HepG2 (cell line): ENCODE results near the gene ARHGEF11. TPM values are rescaled to one million over a fixed set of nuclear protein-coding genes. Genes with fewer than 3 reads are reported as not detected.

Source experiments
- ATAC-seq: fragments of 200-7000 bp; cut with Tn5 transposase; 3 replicates; pipeline ENCODE4 v1.9.1; 2020; ENCODE audit warnings: mild to moderate bottlenecking, moderate library complexity
- BruUV-seq: library from RNA; stranded (reverse); fragments of 400-500 nt; replicated peaks from 2 replicates; lab custom pipeline; 2021; lab: Mats Ljungman, UMichigan
- CTCF ChIA-PET: fragments of 300-600 bp; formaldehyde crosslinking; extraction: SDS; loops from one replicate; lab custom pipeline; 2021; ENCODE audit warnings: low total read pairs, inconsistent platforms, low intra/inter-chr PET ratio; lab: Yijun Ruan, JAX
- POLR2A ChIA-PET: fragments of 350-600 bp; sonication (Branson Sonifier 250); formaldehyde crosslinking; loops from one replicate; lab custom pipeline; 2020; ENCODE audit warnings: antibody characterized with exemption, inconsistent platforms; lab: Yijun Ruan, JAX
- DNase-seq: peaks from one replicate; pipeline ENCODE4 v3.0.0-alpha.2; 2015; ENCODE audit warnings: low spot score
- FAIRE-seq: peaks from 3 replicates; lab custom pipeline; 2011; peaks lifted over from hg19 to GRCh38; lab: Jason Lieb, UNC
- H2AFZ ChIP-seq: one replicate; pipeline ENCODE4 v1.6.1; 2011; ENCODE audit warnings: low read length, inconsistent platforms
- H3K27ac ChIP-seq: fragments of 300-600 bp; 3 replicates; pipeline ENCODE4 v1.8.0; 2011; ENCODE audit warnings: mixed run types, mild to moderate bottlenecking, mixed read lengths, low read length, inconsistent platforms; ENCODE audit not compliant: insufficient read depth; ENCODE audit errors: extremely low read length
- H3K27me3 ChIP-seq, 2 experiments: fragments of 200-600 bp in 1 of 2; 2 replicates in 1 of 2; 3 replicates in 1 of 2; pipeline versions ENCODE4 v1.6.0 to v1.8.0; 2011; ENCODE audit warnings: low read length in 2 of 2, mild to moderate bottlenecking in 2 of 2, moderate library complexity in 2 of 2, inconsistent platforms in 1 of 2; ENCODE audit not compliant: insufficient read depth in 2 of 2, control insufficient read depth in 1 of 2
- H3K36me3 ChIP-seq, 2 experiments: fragments of 200-600 bp in 1 of 2; replicated peaks in 1 of 2; 2 replicates in 1 of 2; 3 replicates in 1 of 2; pipeline versions ENCODE4 v1.5.1 to v1.8.0; 2011; ENCODE audit warnings: low read length in 2 of 2, inconsistent platforms in 1 of 2; ENCODE audit not compliant: insufficient read depth in 2 of 2, control insufficient read depth in 1 of 2
- H3K4me1 ChIP-seq: 2 replicates; pipeline ENCODE4 v1.5.1; 2012; ENCODE audit warnings: low read length, inconsistent platforms; ENCODE audit not compliant: insufficient read depth
- H3K4me2 ChIP-seq: 2 replicates; pipeline ENCODE4 v1.6.0; 2011; ENCODE audit warnings: low read depth, low read length, inconsistent platforms
- H3K4me3 ChIP-seq, 3 experiments: fragments of 200-600 bp in 1 of 3; sonication (generic), shearing (Covaris generic) in 1 of 3; replicated peaks in 1 of 3; 2 replicates each; pipeline ENCODE4 v1.5.1; 2011 to 2016; ENCODE audit warnings: low read length in 3 of 3, inconsistent platforms in 2 of 3, low read depth in 2 of 3, mild to moderate bottlenecking in 2 of 3, control low read depth in 1 of 3, mixed read lengths in 1 of 3; ENCODE audit not compliant: insufficient read depth in 1 of 3
- H3K79me2 ChIP-seq: one replicate; pipeline ENCODE4 v1.6.1; 2011; ENCODE audit warnings: low read length, inconsistent platforms; ENCODE audit not compliant: insufficient read depth
- H3K9ac ChIP-seq: 2 replicates; pipeline ENCODE4 v1.6.0; 2011; ENCODE audit warnings: mild to moderate bottlenecking, low read depth, low read length, inconsistent platforms; ENCODE audit not compliant: insufficient read depth
- H3K9me3 ChIP-seq: 2 replicates; pipeline ENCODE4 v1.5.1; 2012; ENCODE audit warnings: mild to moderate bottlenecking, low read length
- H4K20me1 ChIP-seq: 2 replicates; pipeline ENCODE4 v1.6.0; 2011; ENCODE audit warnings: inconsistent platforms, mild to moderate bottlenecking, low read length, moderate library complexity; ENCODE audit not compliant: insufficient read depth
- DMTF1 ChIP-seq: sonication (generic); formaldehyde crosslinking; IDR thresholded peaks from 2 replicates; pipeline ENCODE4 v1.4.0; 2020; ENCODE audit warnings: mild to moderate bottlenecking, missing genetic modification reagents
- FOXA1 ChIP-seq, 2 experiments: fragments of 450-650 bp in 1 of 2; sonication (generic) in 1 of 2; formaldehyde crosslinking in 1 of 2; IDR thresholded peaks; 2 replicates each; pipeline versions ENCODE4 v1.4.0 to v1.6.1; 2016 to 2020; ENCODE audit warnings: missing genetic modification reagents in 1 of 2
- NKX3-1 ChIP-seq: sonication (generic); formaldehyde crosslinking; IDR thresholded peaks from 2 replicates; pipeline ENCODE4 v1.5.0; 2020; ENCODE audit warnings: missing genetic modification reagents
- SSRP1 ChIP-seq: IDR thresholded peaks from 2 replicates; pipeline ENCODE4 v1.6.1; 2016; ENCODE audit warnings: control low read depth
- TEAD2 ChIP-seq: sonication (generic); formaldehyde crosslinking; IDR thresholded peaks from 2 replicates; pipeline ENCODE4 v1.9.0; 2021; ENCODE audit warnings: missing genetic modification reagents
- ZBTB21 ChIP-seq: sonication (generic); formaldehyde crosslinking; IDR thresholded peaks from 2 replicates; pipeline ENCODE4 v1.4.0; 2020; ENCODE audit warnings: missing genetic modification reagents
- ZBTB25 ChIP-seq: IDR thresholded peaks from 2 replicates; pipeline ENCODE4 v1.6.1; 2018; ENCODE audit warnings: missing genetic modification reagents
- ZFY ChIP-seq: sonication (generic); formaldehyde crosslinking; IDR thresholded peaks from 2 replicates; pipeline ENCODE4 v1.4.0; 2020; ENCODE audit warnings: missing genetic modification reagents
- ZNF549 ChIP-seq: sonication (generic); formaldehyde crosslinking; IDR thresholded peaks from 2 replicates; pipeline ENCODE4 v1.5.0; 2020; ENCODE audit warnings: missing genetic modification reagents
- ZNF720 ChIP-seq: sonication (generic); formaldehyde crosslinking; IDR thresholded peaks from 2 replicates; pipeline ENCODE4 v1.4.0; 2020; ENCODE audit warnings: missing genetic modification reagents
- ZSCAN30 ChIP-seq: sonication (generic); formaldehyde crosslinking; IDR thresholded peaks from 2 replicates; pipeline ENCODE4 v1.5.0; 2020; ENCODE audit warnings: mild to moderate bottlenecking, missing genetic modification reagents
- WGBS: methylation state at CpG from one replicate; pipeline ENCODE4 v1.1.6; 2017; ENCODE audit warnings: low lambda C conversion rate; 5-methylcytosine and 5-hydroxymethylcytosine counted together
- in situ Hi-C: cut with HindIII; loops from 2 replicates; pipeline ENCODE4 v1.10.0; 2017; ENCODE audit warnings: low pct_unique_long_range_greater_than_20kb; ENCODE audit not compliant: extremely low pct_ligation_motif_present
- intact Hi-C: fragments of 100-400 bp; cut with micrococcal nuclease; formaldehyde crosslinking; loops from one replicate; pipeline ENCODE4 v1.10.0; 2022; ENCODE audit not compliant: unreplicated experiment
- polyA plus RNA-seq, 8 experiments: library from polyadenylated mRNA; depleted of rRNA in 3 of 8; stranded (reverse) in 7 of 8; unstranded in 1 of 8; fragments of >200 nt; fragmentation: Illumina TruSeq in 4 of 8; extraction: Trizol in 4 of 8; gene quantifications; 2 replicates each; pipeline versions ENCODE4 v1.2.1 to v1.2.3, GENCODE V29; 2011 to 2016; ENCODE audit warnings: low read depth in 4 of 8, missing spikeins in 1 of 8, mixed read lengths in 1 of 8; ENCODE audit not compliant: insufficient read depth in 1 of 8
- total RNA-seq, 5 experiments: library from RNA; depleted of rRNA; stranded (reverse); fragments of >200 nt; fragmentation: Illumina TruSeq; extraction: Trizol; gene quantifications; 2 replicates each; pipeline ENCODE4 v1.2.3, GENCODE V29; 2016; ENCODE audit warnings: low read depth in 1 of 5

Gene ARHGEF11
- total and polyA plus RNA-seq, 2 of the 13 experiments (the other 11 are each of a cell fraction or from before 2014, with no cell fraction given): 16.5 to 21.2 TPM

- H2AFZ ChIP-seq: no peak overlapping the region
- no peak overlapping the region for H3K9ac ChIP-seq
- no peak for TF ChIP-seq NKX3-1 (CRISPR knock-in tag)
- TF ChIP-seq SSRP1: no peak
- no peak for TF ChIP-seq ZBTB21 (CRISPR knock-in tag)
- TF ChIP-seq DMTF1 (CRISPR knock-in tag): no peak
- POLR2A ChIA-PET: no interaction called here
- H3K79me2 ChIP-seq: no peaks in the 10 kb centered on the region
- H3K27ac ChIP-seq: no peak overlapping the region
- in situ Hi-C loops: no loop called here
- CTCF ChIA-PET: no interaction called here
- H3K36me3 ChIP-seq: no peaks in the 10 kb centered on the region
- peaks cover 0 to 1% of the 10 kb centered on the region in 2 experiments; a peak in 1 of 5 replicates for H3K27me3 ChIP-seq
- H3K9me3 ChIP-seq: no peaks in the 10 kb centered on the region
- H3K4me3 ChIP-seq: no peak overlapping the region
- H3K4me2 ChIP-seq: no peak overlapping the region
- ATAC-seq: no peak
- no peaks in the 10 kb centered on the region for H4K20me1 ChIP-seq
- no peak for FAIRE-seq
- no peak for DNase-seq
- H3K4me1 ChIP-seq: peaks cover 14% of the 10 kb centered on the region
- intact Hi-C loops: no loop called here
- 5% methylated on average over 5 of the region's 5 CpGs for WGBS
- BruUV-seq: no TSS peak
Measured at GRCh38 chr1:157081707-157082106, 36.2 kb upstream of the ARHGEF11 start.

- CTCF ChIA-PET: no interaction called here
- Histone ChIP-seq H3K9ac (no peak overlapping the region), H3K4me3 (no peak overlapping the region), H3K79me2 (no peaks in the 10 kb centered on the region), H3K27ac (no peak overlapping the region), H4K20me1 (no peaks in the 10 kb centered on the region), H3K4me2 (no peak overlapping the region), H3K9me3 (no peaks in the 10 kb centered on the region), H3K36me3 (no peaks in the 10 kb centered on the region), H3K4me1 (0 out of 2 replicates have a peak, but pooled peaks cover 5% of the 10 kb centered on the region), H2AFZ (no peak overlapping the region), H3K27me3 (0 out of 5 replicates have a peak, but pooled peaks cover 0 to 3% of the 10 kb centered on the region in 2 experiments)
- POLR2A ChIA-PET: no interaction called here
- FAIRE-seq (no peak), ATAC-seq (no peak), DNase-seq (no peak)
- in situ Hi-C loops: no loop called here
- 32% methylated on average over 10 of the region's 10 CpGs for WGBS
- BruUV-seq: no TSS peak
- intact Hi-C loops: no loop called here
- TF ChIP-seq ZFY (CRISPR knock-in tag) (no peak), ZNF720 (no peak), FOXA1 (IDR thresholded peaks at IDR 0.05) (no peak), FOXA1 (CRISPR knock-in tag; IDR thresholded peaks at IDR 0.05) (no peak), ZSCAN30 (CRISPR knock-in tag) (no peak), TEAD2 (CRISPR knock-in tag) (no peak), ZNF549 (no peak), ZBTB25 (no peak)
Measured at GRCh38 chr1:157080714-157081113, 35.2 kb upstream of the ARHGEF11 start.
